Osteoblast (primary cell): ENCODE measurements around the gene PDCD11. TPM values are rescaled to one million over a fixed set of nuclear protein-coding genes. Genes with fewer than 3 reads are reported as not detected.
A peak's percentile ranks its signal among the peaks of the same experiment; 100 is the strongest.

ENCODE experiments used
- DNase-seq: peaks from one replicate; pipeline ENCODE4 v3.0.0; 2011; ENCODE audit warnings: low spot score, mixed read lengths; ENCODE audit not compliant: insufficient read length; ENCODE audit errors: missing footprints
- H2AFZ ChIP-seq: 2 replicates; pipeline ENCODE4 v1.6.0; 2011; ENCODE audit warnings: mild to moderate bottlenecking, low read length
- H3K27ac ChIP-seq: 2 replicates; pipeline ENCODE4 v1.5.1; 2011; ENCODE audit warnings: mild to moderate bottlenecking, low read depth, low read length, moderate library complexity
- H3K27me3 ChIP-seq: 2 replicates; pipeline ENCODE4 v1.6.0; 2012; ENCODE audit warnings: mild to moderate bottlenecking, control low read depth, inconsistent platforms, low read length, moderate library complexity; ENCODE audit not compliant: insufficient read depth
- H3K36me3 ChIP-seq: 2 replicates; pipeline ENCODE4 v1.5.1; 2011; ENCODE audit warnings: mild to moderate bottlenecking, low read length, control low read depth, moderate library complexity; ENCODE audit not compliant: insufficient read depth
- H3K4me1 ChIP-seq: 2 replicates; pipeline ENCODE4 v1.5.1; 2011; ENCODE audit warnings: mild to moderate bottlenecking, low read length, control low read depth, moderate library complexity; ENCODE audit not compliant: insufficient read depth
- H3K4me2 ChIP-seq: 2 replicates; pipeline ENCODE4 v1.6.0; 2011; ENCODE audit warnings: mild to moderate bottlenecking, low read length; ENCODE audit not compliant: insufficient read depth
- H3K4me3 ChIP-seq: fragments of 200-600 bp; sonication (generic); 3 replicates; pipeline ENCODE4 v1.5.1; 2012; ENCODE audit warnings: mild to moderate bottlenecking, low read length, inconsistent platforms; ENCODE audit not compliant: insufficient read depth
- H3K79me2 ChIP-seq: 2 replicates; pipeline ENCODE4 v1.6.0; 2012; ENCODE audit warnings: mild to moderate bottlenecking, low read length, control low read depth, inconsistent platforms; ENCODE audit not compliant: insufficient read depth
- H3K9me3 ChIP-seq: 2 replicates; pipeline ENCODE4 v1.5.1; 2011; ENCODE audit warnings: low read depth, low read length, control low read depth
- H4K20me1 ChIP-seq: 2 replicates; pipeline ENCODE4 v1.6.0; 2012; ENCODE audit warnings: mild to moderate bottlenecking, low read length, control low read depth; ENCODE audit not compliant: insufficient read depth
- total RNA-seq: library from RNA; depleted of rRNA; stranded (reverse); fragments of >200 nt; gene quantifications from 2 replicates; pipeline ENCODE4 v1.2.3, GENCODE V29; 2012
- TF ChIP-seq, protein P1 (sequence below): IDR thresholded peaks from 2 replicates; pipeline ENCODE4 v1.5.1; 2011; ENCODE audit warnings: mild to moderate bottlenecking, low read depth, low read length, moderate library complexity; ENCODE audit errors: extremely low read depth

The PDCD11 gene
- total RNA-seq, 1 donor: 18.8 TPM

DNA sequence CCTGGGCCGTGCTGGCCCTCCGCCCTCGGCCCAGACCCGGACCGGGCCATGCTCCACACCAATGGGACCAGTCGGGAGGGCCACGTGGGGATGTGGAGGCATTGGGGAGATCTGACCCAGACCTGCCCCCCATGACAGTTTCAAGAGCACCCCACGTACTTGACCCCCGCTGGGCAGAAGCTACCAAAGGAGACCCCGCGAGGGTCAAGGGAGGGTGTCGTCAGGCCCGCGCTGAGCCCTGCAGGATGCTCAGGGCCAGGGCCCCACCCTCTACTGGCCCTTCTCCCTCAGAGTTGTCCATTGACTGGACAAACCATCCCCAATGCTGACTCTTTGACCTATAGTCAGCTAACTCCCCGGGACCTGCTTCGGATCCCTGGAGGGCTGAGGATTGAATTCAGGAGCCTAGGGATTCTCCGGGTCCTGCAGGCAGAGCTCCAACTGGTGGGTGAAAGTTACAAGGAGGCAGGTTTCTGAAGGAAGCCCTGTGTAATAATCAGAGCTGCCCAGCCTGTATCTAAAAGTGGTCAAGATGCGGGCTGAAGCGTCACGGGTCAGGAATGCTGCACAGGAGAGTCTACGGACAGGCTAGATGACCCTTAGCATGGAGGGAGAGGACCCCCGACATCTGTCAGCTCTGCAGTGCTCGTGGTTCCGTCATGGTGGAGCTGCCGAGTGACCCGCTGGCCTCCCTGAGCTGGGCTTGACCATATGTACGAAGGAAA is 56.2 kb downstream of the PDCD11 start:
- Histone ChIP-seq H2AFZ (peak overlapping the region; percentile 71), H3K27me3 (no peaks in the 10 kb centered on the region), H3K36me3 (peaks cover 17% of the 10 kb centered on the region), H3K4me2 (peak overlapping the region; percentile 95), H3K79me2 (peaks cover 30% of the 10 kb centered on the region), H3K9me3 (no peaks in the 10 kb centered on the region), H3K4me1 (peaks cover 38% of the 10 kb centered on the region), H3K4me3 (peak overlapping the region; percentile 89), H4K20me1 (peaks cover 8% of the 10 kb centered on the region), H3K27ac (peak overlapping the region; percentile 82)
- TF ChIP-seq, protein P1, sequence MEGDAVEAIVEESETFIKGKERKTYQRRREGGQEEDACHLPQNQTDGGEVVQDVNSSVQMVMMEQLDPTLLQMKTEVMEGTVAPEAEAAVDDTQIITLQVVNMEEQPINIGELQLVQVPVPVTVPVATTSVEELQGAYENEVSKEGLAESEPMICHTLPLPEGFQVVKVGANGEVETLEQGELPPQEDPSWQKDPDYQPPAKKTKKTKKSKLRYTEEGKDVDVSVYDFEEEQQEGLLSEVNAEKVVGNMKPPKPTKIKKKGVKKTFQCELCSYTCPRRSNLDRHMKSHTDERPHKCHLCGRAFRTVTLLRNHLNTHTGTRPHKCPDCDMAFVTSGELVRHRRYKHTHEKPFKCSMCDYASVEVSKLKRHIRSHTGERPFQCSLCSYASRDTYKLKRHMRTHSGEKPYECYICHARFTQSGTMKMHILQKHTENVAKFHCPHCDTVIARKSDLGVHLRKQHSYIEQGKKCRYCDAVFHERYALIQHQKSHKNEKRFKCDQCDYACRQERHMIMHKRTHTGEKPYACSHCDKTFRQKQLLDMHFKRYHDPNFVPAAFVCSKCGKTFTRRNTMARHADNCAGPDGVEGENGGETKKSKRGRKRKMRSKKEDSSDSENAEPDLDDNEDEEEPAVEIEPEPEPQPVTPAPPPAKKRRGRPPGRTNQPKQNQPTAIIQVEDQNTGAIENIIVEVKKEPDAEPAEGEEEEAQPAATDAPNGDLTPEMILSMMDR: no peak
- DNase-seq: peak; percentile 89

DNA sequence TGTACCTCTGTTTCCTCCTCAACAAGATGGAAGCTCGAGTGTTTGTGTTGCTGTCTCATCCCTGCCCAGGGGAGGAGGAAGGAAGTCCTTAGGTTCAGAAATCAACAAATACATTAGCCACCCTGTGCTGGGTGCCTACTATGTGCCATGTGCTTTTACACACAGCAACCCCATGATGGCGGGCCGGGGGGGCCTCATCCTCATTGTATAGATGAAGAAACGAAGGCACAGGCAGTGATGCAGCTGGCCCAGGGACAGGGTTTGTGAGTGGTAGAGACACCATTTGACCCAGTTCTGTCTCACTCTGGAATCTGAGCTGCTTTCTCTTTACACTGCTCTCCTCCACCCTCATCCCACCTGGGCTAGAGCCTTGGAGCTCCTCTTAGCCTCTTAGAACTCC is 57.6 kb downstream of the PDCD11 start:
- H3K9me3 ChIP-seq: no peaks in the 10 kb centered on the region
- TF ChIP-seq, protein P1: no peak
- no peaks in the 10 kb centered on the region for H3K27me3 ChIP-seq
- no peak overlapping the region for H3K4me2 ChIP-seq
- DNase-seq: peak; percentile 50
- H3K36me3 ChIP-seq: peaks cover 14% of the 10 kb centered on the region
- peaks cover 30% of the 10 kb centered on the region for H3K4me1 ChIP-seq
- peaks cover 4% of the 10 kb centered on the region for H4K20me1 ChIP-seq
- H3K27ac ChIP-seq: no peak overlapping the region
- peaks cover 27% of the 10 kb centered on the region for H3K79me2 ChIP-seq
- no peak overlapping the region for H2AFZ ChIP-seq
- H3K4me3 ChIP-seq: no peak overlapping the region

DNA sequence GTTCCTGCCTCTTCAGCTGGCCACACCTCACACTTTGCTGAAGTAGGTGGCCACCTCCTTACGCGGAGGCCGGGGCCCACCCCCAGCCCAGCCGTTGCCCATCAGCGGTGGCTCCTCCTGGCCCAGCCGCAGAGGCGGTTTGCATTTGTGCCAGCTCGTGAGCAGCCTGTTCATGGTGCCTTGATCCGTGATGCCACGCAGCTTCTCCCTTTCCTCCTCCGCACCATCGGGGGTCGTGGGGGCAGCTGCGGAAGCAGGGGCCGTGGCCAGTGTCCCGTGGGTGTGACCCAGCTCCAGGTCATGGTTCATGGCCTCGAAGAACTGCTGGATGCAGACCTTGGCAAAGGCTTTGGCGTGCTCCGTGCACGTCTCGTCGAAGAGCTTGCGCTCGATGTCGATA is 58.8 kb downstream of the PDCD11 start:
- peak; percentile 43 for DNase-seq
- Histone ChIP-seq H3K27me3 (no peaks in the 10 kb centered on the region), H3K79me2 (peaks cover 15% of the 10 kb centered on the region), H3K4me1 (peaks cover 22% of the 10 kb centered on the region), H3K36me3 (peaks cover 2% of the 10 kb centered on the region), H3K4me3 (no peak overlapping the region), H3K27ac (no peak overlapping the region), H3K4me2 (no peak overlapping the region), H3K9me3 (no peaks in the 10 kb centered on the region), H4K20me1 (no peaks in the 10 kb centered on the region), H2AFZ (no peak overlapping the region)
- TF ChIP-seq, protein P1: no peak

DNA sequence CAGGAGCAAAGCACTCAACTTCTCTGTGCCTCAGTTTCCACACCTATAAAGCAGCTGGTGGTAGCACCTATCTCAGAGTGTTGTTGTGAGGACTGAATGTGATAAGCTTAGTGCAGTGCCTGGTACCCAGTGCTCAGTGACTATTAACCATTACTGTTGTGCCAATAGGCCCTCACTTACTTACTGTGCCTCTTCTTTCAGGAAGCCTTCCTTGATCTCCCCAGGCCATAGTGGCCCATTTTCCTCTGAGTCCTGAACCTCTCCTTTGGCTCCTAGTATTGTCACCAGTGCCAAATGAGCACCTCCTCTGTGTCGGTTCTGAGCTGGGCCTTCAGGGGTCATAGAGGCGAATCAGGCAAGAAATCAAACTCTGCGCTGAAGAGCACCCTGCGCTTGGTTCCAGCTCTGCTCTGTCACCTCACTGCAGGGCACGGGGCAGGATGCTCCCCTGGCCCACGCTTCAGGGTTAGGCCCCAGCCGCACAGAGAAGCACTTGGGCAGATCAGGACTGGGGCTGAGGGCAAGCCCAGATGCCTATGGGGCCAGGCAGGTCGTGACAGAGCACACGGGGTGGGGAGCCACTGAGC is 59.7 kb downstream of the PDCD11 start:
- H2AFZ ChIP-seq: no peak overlapping the region
- peaks cover 8% of the 10 kb centered on the region for H3K79me2 ChIP-seq
- H3K27ac ChIP-seq: no peak overlapping the region
- no peak overlapping the region for H3K4me3 ChIP-seq
- H3K4me1 ChIP-seq: peaks cover 13% of the 10 kb centered on the region
- no peaks in the 10 kb centered on the region for H3K9me3 ChIP-seq
- DNase-seq: peak; percentile 67
- no peak overlapping the region for H3K4me2 ChIP-seq
- no peaks in the 10 kb centered on the region for H4K20me1 ChIP-seq
- H3K36me3 ChIP-seq: no peaks in the 10 kb centered on the region
- H3K27me3 ChIP-seq: no peaks in the 10 kb centered on the region
- TF ChIP-seq, protein P1: no peak
